ENCODE data around the gene MAP3K21. TPM values are rescaled to one million over a fixed set of nuclear protein-coding genes. Genes with fewer than 3 reads are reported as not detected.

MAP3K21 gene
- total RNA-seq, 6 experiments from 2014 or later = 0.06 to 0.09 (median 0.09) TPM; not detected in 3

DNA sequence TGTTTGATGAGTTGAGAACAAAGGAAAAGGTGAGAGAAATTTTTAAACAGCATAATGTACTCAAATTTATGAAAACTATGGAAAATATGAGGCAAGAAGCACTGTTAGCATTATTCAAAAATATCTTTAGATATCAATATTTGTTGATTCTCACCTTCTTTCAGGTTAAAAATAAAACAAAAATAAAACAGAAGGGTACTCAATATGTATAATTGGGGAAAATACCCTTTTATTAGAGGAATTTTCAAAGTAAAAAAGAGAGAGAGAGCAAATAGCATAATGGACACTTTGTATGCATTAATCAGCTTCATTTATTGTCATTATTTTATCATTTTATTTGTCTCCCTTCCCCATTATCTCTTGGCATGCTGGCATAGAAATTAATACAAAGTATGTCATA is 27.5 kb downstream of the MAP3K21 start:
- Mint-ChIP-seq H3K4me3 (no peak overlapping the region), H3K27me3 (ENCODE audit: insufficient read depth) (peaks cover 1% of the 10 kb centered on the region; the same call in 1 of the 2 replicates), H3K36me3 (ENCODE audit: low read depth) (no peaks in the 10 kb centered on the region), H3K27ac (no peak overlapping the region), H3K4me1 (ENCODE audit: low read depth) (no peaks in the 10 kb centered on the region), H3K9me3 (no peaks in the 10 kb centered on the region)
- TF ChIP-seq, protein P1, sequence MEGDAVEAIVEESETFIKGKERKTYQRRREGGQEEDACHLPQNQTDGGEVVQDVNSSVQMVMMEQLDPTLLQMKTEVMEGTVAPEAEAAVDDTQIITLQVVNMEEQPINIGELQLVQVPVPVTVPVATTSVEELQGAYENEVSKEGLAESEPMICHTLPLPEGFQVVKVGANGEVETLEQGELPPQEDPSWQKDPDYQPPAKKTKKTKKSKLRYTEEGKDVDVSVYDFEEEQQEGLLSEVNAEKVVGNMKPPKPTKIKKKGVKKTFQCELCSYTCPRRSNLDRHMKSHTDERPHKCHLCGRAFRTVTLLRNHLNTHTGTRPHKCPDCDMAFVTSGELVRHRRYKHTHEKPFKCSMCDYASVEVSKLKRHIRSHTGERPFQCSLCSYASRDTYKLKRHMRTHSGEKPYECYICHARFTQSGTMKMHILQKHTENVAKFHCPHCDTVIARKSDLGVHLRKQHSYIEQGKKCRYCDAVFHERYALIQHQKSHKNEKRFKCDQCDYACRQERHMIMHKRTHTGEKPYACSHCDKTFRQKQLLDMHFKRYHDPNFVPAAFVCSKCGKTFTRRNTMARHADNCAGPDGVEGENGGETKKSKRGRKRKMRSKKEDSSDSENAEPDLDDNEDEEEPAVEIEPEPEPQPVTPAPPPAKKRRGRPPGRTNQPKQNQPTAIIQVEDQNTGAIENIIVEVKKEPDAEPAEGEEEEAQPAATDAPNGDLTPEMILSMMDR (IDR thresholded peaks at IDR 0.05) = no peak
- no peak for DNase-seq

DNA sequence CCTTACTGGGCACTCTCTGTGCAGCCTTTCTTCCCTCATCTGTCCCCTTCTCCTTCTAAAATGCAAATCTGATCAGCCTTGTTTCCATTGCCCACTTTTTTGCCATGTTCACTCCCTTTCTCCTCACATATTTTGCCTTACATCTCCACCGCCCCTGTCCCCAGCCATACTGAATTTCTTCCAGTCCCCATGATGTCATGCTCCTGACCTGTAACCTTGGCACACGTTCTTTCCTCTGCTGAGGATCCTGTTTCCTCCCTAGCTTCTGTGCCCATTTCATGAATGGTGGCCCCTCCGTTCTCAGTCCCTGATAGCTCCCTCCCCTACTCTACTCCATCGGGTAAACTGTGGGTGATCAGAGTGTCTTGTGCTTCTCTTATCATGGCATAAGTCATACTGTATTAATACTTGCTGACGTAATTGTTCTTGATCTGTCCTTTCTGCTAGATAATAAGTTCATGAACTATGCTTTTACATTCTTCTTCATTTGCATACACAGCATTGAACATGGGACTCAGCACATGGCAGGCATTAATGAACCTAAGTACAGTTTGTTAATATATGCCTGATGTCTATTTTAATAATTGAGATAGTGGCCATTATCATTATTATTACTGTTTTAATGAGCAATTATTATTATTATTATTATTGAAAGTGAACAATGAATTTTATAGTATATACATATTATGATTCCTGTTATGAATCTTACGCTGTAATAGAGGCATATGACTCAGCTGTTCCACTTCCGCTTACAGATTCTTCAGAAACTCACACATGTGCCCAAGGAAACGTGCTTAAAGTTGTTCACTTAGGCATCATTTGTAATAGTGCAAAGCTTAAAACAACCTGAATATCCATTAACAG is 28.5 kb downstream of the MAP3K21 start:
- Mint-ChIP-seq H3K27me3 (ENCODE audit: insufficient read depth) (peaks cover 1% of the 10 kb centered on the region; the same call in 1 of the 2 replicates), H3K36me3 (ENCODE audit: low read depth) (no peaks in the 10 kb centered on the region), H3K27ac (no peak overlapping the region), H3K4me3 (no peak overlapping the region), H3K9me3 (no peaks in the 10 kb centered on the region), H3K4me1 (ENCODE audit: low read depth) (no peaks in the 10 kb centered on the region)
- TF ChIP-seq, protein P1 (IDR thresholded peaks at IDR 0.05) = no peak
- no peak for DNase-seq

DNA sequence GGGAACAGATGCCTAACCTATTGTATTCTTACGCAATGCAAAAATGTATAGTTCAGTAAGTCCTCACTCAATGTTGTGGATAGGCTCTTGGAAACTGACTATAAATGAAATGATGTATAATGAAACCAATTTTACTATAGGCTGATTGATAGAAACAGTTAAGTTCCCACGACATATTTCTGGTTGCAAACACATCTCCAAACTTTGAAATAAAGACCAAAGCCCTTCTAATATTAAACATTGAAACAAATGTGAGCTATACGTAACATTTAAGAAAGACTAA is 29.1 kb downstream of the MAP3K21 start:
- no peaks in the 10 kb centered on the region for H3K36me3 Mint-ChIP-seq (ENCODE audit: low read depth)
- DNase-seq = no peak
- no peak overlapping the region for H3K4me3 Mint-ChIP-seq
- peaks cover 2% of the 10 kb centered on the region; the same call in 1 of the 2 replicates for H3K27me3 Mint-ChIP-seq (ENCODE audit: insufficient read depth)
- TF ChIP-seq, protein P1 (IDR thresholded peaks at IDR 0.05) = no peak
- no peak overlapping the region for H3K27ac Mint-ChIP-seq
- H3K4me1 Mint-ChIP-seq (ENCODE audit: low read depth) = no peaks in the 10 kb centered on the region
- no peaks in the 10 kb centered on the region for H3K9me3 Mint-ChIP-seq

DNA sequence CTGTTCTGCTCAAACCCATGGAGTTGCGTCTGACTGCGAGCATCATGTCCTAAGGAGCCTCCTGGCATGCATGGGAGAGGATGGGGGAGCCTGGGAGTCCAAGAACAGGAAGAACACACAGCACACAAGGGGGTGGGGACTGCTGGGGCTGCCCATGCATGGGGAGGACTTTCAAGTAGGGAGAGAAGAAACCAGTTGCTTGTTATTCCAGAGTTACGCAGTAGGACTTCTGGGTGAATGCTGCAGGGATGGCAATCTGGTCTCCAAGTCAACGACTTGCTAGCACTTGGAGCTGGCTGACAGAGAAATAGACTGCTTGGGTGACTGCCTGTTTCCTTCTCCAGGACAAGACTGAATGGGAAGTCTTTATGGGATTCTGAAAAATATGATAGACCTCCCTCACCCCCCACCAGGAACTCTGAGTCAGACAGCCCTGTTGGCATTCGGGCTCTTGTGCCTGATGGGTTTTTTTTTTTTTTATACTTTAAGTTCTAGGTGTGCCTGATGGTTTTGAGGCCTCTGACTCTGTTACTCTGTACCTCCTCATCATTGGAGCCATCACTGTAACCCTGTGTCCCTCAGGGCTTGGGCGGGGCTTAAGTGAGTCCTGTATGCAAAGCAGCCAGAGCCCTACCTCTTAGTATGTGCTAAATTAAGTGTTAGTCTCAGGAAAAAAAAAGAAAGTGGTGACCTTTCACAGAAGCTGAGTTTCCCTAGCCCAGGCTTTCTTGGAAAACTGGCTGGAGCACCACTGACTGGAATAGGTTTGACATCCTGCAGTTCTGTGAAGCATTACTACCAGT is 30.3 kb downstream of the MAP3K21 start:
- Mint-ChIP-seq H3K27me3 (ENCODE audit: insufficient read depth) (peaks cover 8% of the 10 kb centered on the region; the same call in 1 of the 2 replicates), H3K27ac (no peak overlapping the region), H3K36me3 (ENCODE audit: low read depth) (no peaks in the 10 kb centered on the region), H3K4me3 (no peak overlapping the region), H3K4me1 (ENCODE audit: low read depth) (no peaks in the 10 kb centered on the region), H3K9me3 (no peaks in the 10 kb centered on the region)
- TF ChIP-seq, protein P1 (IDR thresholded peaks at IDR 0.05) = no peak
- no peak for DNase-seq

DNA sequence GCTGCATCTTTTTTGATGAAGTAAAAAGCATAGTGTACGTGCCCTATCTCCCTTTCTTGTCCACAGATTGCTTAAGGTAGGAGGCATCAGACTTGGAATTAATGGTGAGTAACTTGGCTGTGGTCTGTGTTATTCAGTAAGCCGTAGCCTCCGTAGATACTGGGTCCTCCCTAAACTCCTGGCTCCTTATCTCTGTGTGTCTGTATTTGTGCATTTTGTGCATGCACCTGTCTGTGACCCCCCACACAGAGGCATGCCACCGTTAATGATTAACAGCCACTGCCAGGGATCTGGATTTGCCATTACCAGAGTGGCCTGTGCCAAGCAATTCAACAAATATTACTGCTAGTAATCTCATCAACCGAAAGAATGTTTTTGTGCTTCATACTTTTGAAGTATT is 31.9 kb downstream of the MAP3K21 start:
- H3K4me1 Mint-ChIP-seq (ENCODE audit: low read depth) = no peaks in the 10 kb centered on the region
- DNase-seq = no peak
- no peak overlapping the region for H3K27ac Mint-ChIP-seq
- H3K9me3 Mint-ChIP-seq = no peaks in the 10 kb centered on the region
- TF ChIP-seq, protein P1 (IDR thresholded peaks at IDR 0.05) = no peak
- peaks cover 8% of the 10 kb centered on the region; the same call in 1 of the 2 replicates for H3K27me3 Mint-ChIP-seq (ENCODE audit: insufficient read depth)
- H3K4me3 Mint-ChIP-seq = no peak overlapping the region
- no peaks in the 10 kb centered on the region for H3K36me3 Mint-ChIP-seq (ENCODE audit: low read depth)

Data from HFFc6 (cell line).